SK-N-SH (cell line): Measurements from ENCODE around the gene GNAI1. TPM values are rescaled to one million over a fixed set of nuclear protein-coding genes. Genes with fewer than 3 reads are reported as not detected.
A peak's percentile ranks its signal among the peaks of the same experiment; 100 is the strongest.

Source experiments
- CTCF ChIA-PET: fragments of 300-600, 350-600 bp; formaldehyde crosslinking; extraction: SDS; loops from one replicate; lab custom pipeline; 2021; lab: Yijun Ruan, JAX
- POLR2A ChIA-PET: fragments of 350-600 bp; sonication (Branson Sonifier 250); formaldehyde crosslinking; extraction: SDS; loops from one replicate; lab custom pipeline; 2020; ENCODE audit warnings: antibody characterized with exemption, inconsistent platforms; lab: Yijun Ruan, JAX
- DNase-seq: peaks from one replicate; pipeline ENCODE4 v3.0.0; 2012
- H2AFZ ChIP-seq: fragments of 200-600 bp; sonication (generic); 2 replicates; pipeline ENCODE4 v1.8.1; 2016; ENCODE audit warnings: antibody characterized with exemption, mild to moderate bottlenecking, low read depth
- H3F3A ChIP-seq: fragments of 200-600 bp; sonication (generic); replicated peaks from 2 replicates; pipeline ENCODE3; 2016; ENCODE audit warnings: antibody characterized with exemption, mild to moderate bottlenecking; ENCODE audit not compliant: insufficient read depth
- H3K27ac ChIP-seq, 2 experiments: fragments of 200-500 bp in 1 of 2; fragments of 200-600 bp in 1 of 2; sonication (Bioruptor generic) in 1 of 2; sonication (generic), shearing (Covaris generic) in 1 of 2; 2 replicates each; pipeline versions ENCODE4 v1.5.1 to v1.6.1; 2014 to 2016; ENCODE audit warnings: low read depth in 2 of 2, inconsistent platforms in 1 of 2, low read length in 1 of 2, mild to moderate bottlenecking in 1 of 2, mixed read lengths in 1 of 2
- H3K27me3 ChIP-seq: fragments of 200-600 bp; sonication (generic), shearing (Covaris generic); 2 replicates; pipeline ENCODE4 v1.6.1; 2016; ENCODE audit warnings: mixed run types; ENCODE audit not compliant: insufficient read depth
- H3K36me3 ChIP-seq, 2 experiments: fragments of 200-500 bp in 1 of 2; fragments of 200-600 bp in 1 of 2; sonication (Bioruptor generic) in 1 of 2; sonication (generic) in 1 of 2; replicated peaks in 1 of 2; 2 replicates each; pipeline versions ENCODE3 to v1.5.1; 2014 to 2016; ENCODE audit warnings: low read length in 1 of 2, mild to moderate bottlenecking in 1 of 2; ENCODE audit not compliant: insufficient read depth in 2 of 2, control insufficient read depth in 1 of 2
- H3K4me1 ChIP-seq, 2 experiments: fragments of 200-500 bp in 1 of 2; fragments of 200-600 bp in 1 of 2; sonication (Bioruptor generic) in 1 of 2; sonication (generic), shearing (Covaris generic) in 1 of 2; 2 replicates each; pipeline versions ENCODE4 v1.5.1 to v1.6.1; 2014 to 2016; ENCODE audit warnings: low read depth in 1 of 2, low read length in 1 of 2, mixed run types in 1 of 2; ENCODE audit not compliant: insufficient read depth in 2 of 2, control insufficient read depth in 1 of 2
- H3K4me2 ChIP-seq: fragments of 200-600 bp; sonication (generic), shearing (Covaris generic); 2 replicates; pipeline ENCODE4 v1.6.1; 2017; ENCODE audit warnings: mixed run types
- H3K4me3 ChIP-seq, 2 experiments: fragments of 200-500 bp in 1 of 2; fragments of 200-600 bp in 1 of 2; sonication (Bioruptor generic) in 1 of 2; sonication (generic), shearing (Covaris generic) in 1 of 2; 2 replicates each; pipeline versions ENCODE4 v1.5.1 to v1.8.1; 2014 to 2016; ENCODE audit warnings: low read depth in 2 of 2, inconsistent platforms in 1 of 2, low read length in 1 of 2, mild to moderate bottlenecking in 1 of 2, mixed read lengths in 1 of 2, moderate library complexity in 1 of 2
- H3K79me2 ChIP-seq: fragments of 200-600 bp; sonication (generic); 2 replicates; pipeline ENCODE4 v1.8.1; 2017; ENCODE audit warnings: mild to moderate bottlenecking; ENCODE audit not compliant: insufficient read depth
- H3K9ac ChIP-seq: fragments of 200-600 bp; sonication (generic); 2 replicates; pipeline ENCODE4 v1.6.1; 2017; ENCODE audit warnings: mixed run types
- H3K9me2 ChIP-seq: fragments of 200-600 bp; sonication (generic); 2 replicates; pipeline ENCODE4 v1.6.1; 2017; ENCODE audit warnings: mixed run types
- H3K9me3 ChIP-seq: fragments of 200-600 bp; sonication (generic); 2 replicates; pipeline ENCODE4 v1.6.1; 2017; ENCODE audit warnings: mixed run types, mild to moderate bottlenecking, moderate library complexity
- H4K20me1 ChIP-seq: fragments of 200-600 bp; sonication (generic); 2 replicates; pipeline ENCODE4 v1.6.1; 2017; ENCODE audit warnings: mild to moderate bottlenecking, mixed run types; ENCODE audit not compliant: insufficient read depth
- CHD2 ChIP-seq: fragments of 150-350 bp; IDR thresholded peaks from 2 replicates; pipeline ENCODE4 v1.6.1; 2018; ENCODE audit warnings: low read length; ENCODE audit not compliant: partially characterized antibody
- EP300 ChIP-seq, 2 experiments: IDR thresholded peaks; 2 replicates each; pipeline versions ENCODE4 v1.4.0 to v1.6.1; 2012; ENCODE audit warnings: borderline replicate concordance in 1 of 2, low read depth in 1 of 2, low read length in 1 of 2
- FOXJ3 ChIP-seq: sonication (generic); formaldehyde crosslinking; IDR thresholded peaks from 2 replicates; pipeline ENCODE4 v1.5.1; 2020; ENCODE audit warnings: mild to moderate bottlenecking, missing genetic modification reagents
- FOXM1 ChIP-seq: IDR thresholded peaks from 2 replicates; pipeline ENCODE4 v1.4.0; 2012; ENCODE audit warnings: low read depth, mild to moderate bottlenecking
- GABPA ChIP-seq: IDR thresholded peaks from 2 replicates; pipeline ENCODE4 v1.4.0; 2012; ENCODE audit warnings: low read depth, mild to moderate bottlenecking
- GATA2 ChIP-seq: sonication (generic); formaldehyde crosslinking; IDR thresholded peaks from 2 replicates; pipeline ENCODE4 v1.5.0; 2020; ENCODE audit warnings: mild to moderate bottlenecking, missing genetic modification reagents
- JUND ChIP-seq: IDR thresholded peaks from 2 replicates; pipeline ENCODE4 v1.4.0; 2012
- MEF2A ChIP-seq: IDR thresholded peaks from 2 replicates; pipeline ENCODE4 v1.4.0; 2012; ENCODE audit warnings: low read depth, borderline replicate concordance
- NFIC ChIP-seq: IDR thresholded peaks from 2 replicates; pipeline ENCODE4 v1.4.0; 2012; ENCODE audit warnings: borderline replicate concordance
- NRF1 ChIP-seq: IDR thresholded peaks from 2 replicates; pipeline ENCODE4 v1.6.1; 2012; ENCODE audit warnings: low read depth, mild to moderate bottlenecking, low read length
- RFX5 ChIP-seq: IDR thresholded peaks from 2 replicates; pipeline ENCODE4 v1.6.1; 2012; ENCODE audit warnings: mild to moderate bottlenecking, improper control_type of control experiment, low read length
- SMC3 ChIP-seq: IDR thresholded peaks from 2 replicates; pipeline ENCODE4 v1.6.1; 2012; ENCODE audit warnings: low read depth, low read length, improper control_type of control experiment
- TAF1 ChIP-seq: IDR thresholded peaks from 2 replicates; pipeline ENCODE4 v1.6.1; 2012; ENCODE audit warnings: low read depth, mild to moderate bottlenecking, low read length, moderate library complexity, borderline replicate concordance
- TCF12 ChIP-seq: IDR thresholded peaks from 2 replicates; pipeline ENCODE4 v1.4.0; 2012
- TEAD4 ChIP-seq: IDR thresholded peaks from 2 replicates; pipeline ENCODE4 v1.4.0; 2012; ENCODE audit warnings: mild to moderate bottlenecking, borderline replicate concordance; ENCODE audit not compliant: insufficient read depth
- YY1 ChIP-seq: IDR thresholded peaks from 2 replicates; pipeline ENCODE4 v1.4.0; 2012; ENCODE audit warnings: low read depth, mild to moderate bottlenecking
- WGBS: methylation state at CpG from one replicate; pipeline ENCODE4 v1.1.6; 2017; ENCODE audit warnings: low lambda C conversion rate; 5-methylcytosine and 5-hydroxymethylcytosine counted together
- polyA plus RNA-seq, 3 experiments: library from polyadenylated mRNA; depleted of rRNA; stranded (reverse); fragments of >200 nt; gene quantifications; 2 replicates each; pipeline ENCODE4 v1.2.3, GENCODE V29; 2012
- TF ChIP-seq, protein P1 (sequence below): IDR thresholded peaks from 2 replicates; pipeline ENCODE4 v1.4.0; 2012; ENCODE audit warnings: low read depth, borderline replicate concordance
- TF ChIP-seq, protein P2 (sequence below): IDR thresholded peaks from 2 replicates; pipeline ENCODE4 v1.4.0; 2012; ENCODE audit warnings: low read depth
- TF ChIP-seq, protein P3 (sequence below): fragments of 150-350 bp; IDR thresholded peaks from 2 replicates; pipeline ENCODE4 v1.6.1; 2017; ENCODE audit warnings: antibody characterized with exemption, low read length, low read depth, borderline replicate concordance
- TF ChIP-seq, protein P4 (sequence below): IDR thresholded peaks from 2 replicates; pipeline ENCODE4 v1.4.0; 2012; ENCODE audit warnings: low read depth, borderline replicate concordance

GNAI1 gene
- polyA plus RNA-seq, 1 of the 3 experiments (the other 2 are of a cell fraction) = 69.1 TPM

- DNase-seq = no peak
- Histone ChIP-seq H3F3A (peaks cover 28% of the 10 kb centered on the region), H3K27ac (no peak overlapping the region), H3K4me1 (peaks cover 35 to 48% of the 10 kb centered on the region in 2 experiments), H3K79me2 (peaks cover 100% of the 10 kb centered on the region), H3K4me2 (no peak overlapping the region), H2AFZ (no peak overlapping the region), H3K36me3 (no peaks in the 10 kb centered on the region), H3K4me3 (no peak overlapping the region), H4K20me1 (peaks cover 97% of the 10 kb centered on the region), H3K9me3 (no peaks in the 10 kb centered on the region), H3K9me2 (no peaks in the 10 kb centered on the region), H3K9ac (no peak overlapping the region), H3K27me3 (no peaks in the 10 kb centered on the region)
- 82% methylated on average over 1 of the region's 1 CpG for WGBS
- CTCF ChIA-PET = interaction anchor here (1.0 to 3.8 kb wide), 4 partner anchors 8 to 250 kb away, joined by 3 to 32 read pairs (median 9); partner anchors contain the start of gene GNAI1
- TF ChIP-seq MEF2A (no peak), FOXM1 (no peak), TAF1 (no peak), EP300 (IDR thresholded peaks at IDR 0.05; ENCODE audit: borderline replicate concordance in 1 of 2, low read depth in 1 of 2, low read length in 1 of 2) (no peak)
- TF ChIP-seq, protein P1, sequence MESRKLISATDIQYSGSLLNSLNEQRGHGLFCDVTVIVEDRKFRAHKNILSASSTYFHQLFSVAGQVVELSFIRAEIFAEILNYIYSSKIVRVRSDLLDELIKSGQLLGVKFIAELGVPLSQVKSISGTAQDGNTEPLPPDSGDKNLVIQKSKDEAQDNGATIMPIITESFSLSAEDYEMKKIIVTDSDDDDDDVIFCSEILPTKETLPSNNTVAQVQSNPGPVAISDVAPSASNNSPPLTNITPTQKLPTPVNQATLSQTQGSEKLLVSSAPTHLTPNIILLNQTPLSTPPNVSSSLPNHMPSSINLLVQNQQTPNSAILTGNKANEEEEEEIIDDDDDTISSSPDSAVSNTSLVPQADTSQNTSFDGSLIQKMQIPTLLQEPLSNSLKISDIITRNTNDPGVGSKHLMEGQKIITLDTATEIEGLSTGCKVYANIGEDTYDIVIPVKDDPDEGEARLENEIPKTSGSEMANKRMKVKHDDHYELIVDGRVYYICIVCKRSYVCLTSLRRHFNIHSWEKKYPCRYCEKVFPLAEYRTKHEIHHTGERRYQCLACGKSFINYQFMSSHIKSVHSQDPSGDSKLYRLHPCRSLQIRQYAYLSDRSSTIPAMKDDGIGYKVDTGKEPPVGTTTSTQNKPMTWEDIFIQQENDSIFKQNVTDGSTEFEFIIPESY = no peak
- POLR2A ChIA-PET = no interaction called here
These were observed 8.4 kb downstream of the GNAI1 start for GRCh38 chr7:80142853-80143580.

- H3K4me3 ChIP-seq = peak overlapping the region; percentile 15; a peak in 3 of 4 replicates
- no peak for DNase-seq
- H3K27ac ChIP-seq = peak overlapping the region; percentile 84 to 89
- peak overlapping the region; percentile 63; the same call in 1 of the 2 replicates for H3K9ac ChIP-seq
- CTCF ChIA-PET = interaction anchor here (0.9 to 3.8 kb wide), 4 partner anchors 10 to 246 kb away, joined by 3 to 32 read pairs (median 5); partner anchors contain the start of gene GNAI1
- WGBS = 17% methylated on average over 3 of the region's 3 CpGs
- H4K20me1 ChIP-seq = peaks cover 86% of the 10 kb centered on the region
- no peak overlapping the region for H2AFZ ChIP-seq
- peak overlapping the region; percentile 66 for H3K4me2 ChIP-seq
- peaks cover 36 to 53% of the 10 kb centered on the region in 2 experiments for H3K4me1 ChIP-seq
- no peaks in the 10 kb centered on the region for H3K27me3 ChIP-seq
- H3K36me3 ChIP-seq = no peaks in the 10 kb centered on the region
- no peaks in the 10 kb centered on the region for H3K9me3 ChIP-seq
- H3K9me2 ChIP-seq = no peaks in the 10 kb centered on the region
- POLR2A ChIA-PET = no interaction called here
- H3K79me2 ChIP-seq = peaks cover 100% of the 10 kb centered on the region
- peaks cover 38% of the 10 kb centered on the region for H3F3A ChIP-seq
- TF ChIP-seq, protein P2, sequence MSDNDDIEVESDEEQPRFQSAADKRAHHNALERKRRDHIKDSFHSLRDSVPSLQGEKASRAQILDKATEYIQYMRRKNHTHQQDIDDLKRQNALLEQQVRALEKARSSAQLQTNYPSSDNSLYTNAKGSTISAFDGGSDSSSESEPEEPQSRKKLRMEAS = no peak
- no peak for TF ChIP-seq FOXM1
- no peak for TF ChIP-seq EP300 (IDR thresholded peaks at IDR 0.05; ENCODE audit: borderline replicate concordance in 1 of 2, low read depth in 1 of 2, low read length in 1 of 2)
- TF ChIP-seq MEF2A = no peak
- TF ChIP-seq NFIC = no peak
- TF ChIP-seq FOXJ3 (CRISPR knock-in tag) = no peak
- TF ChIP-seq, protein P3, sequence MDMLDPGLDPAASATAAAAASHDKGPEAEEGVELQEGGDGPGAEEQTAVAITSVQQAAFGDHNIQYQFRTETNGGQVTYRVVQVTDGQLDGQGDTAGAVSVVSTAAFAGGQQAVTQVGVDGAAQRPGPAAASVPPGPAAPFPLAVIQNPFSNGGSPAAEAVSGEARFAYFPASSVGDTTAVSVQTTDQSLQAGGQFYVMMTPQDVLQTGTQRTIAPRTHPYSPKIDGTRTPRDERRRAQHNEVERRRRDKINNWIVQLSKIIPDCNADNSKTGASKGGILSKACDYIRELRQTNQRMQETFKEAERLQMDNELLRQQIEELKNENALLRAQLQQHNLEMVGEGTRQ = no peak
- TF ChIP-seq SMC3 = no peak
- no peak for TF ChIP-seq NRF1
- TF ChIP-seq JUND = no peak
- peak; percentile 66 for TF ChIP-seq TCF12
- TF ChIP-seq TEAD4 = peak; percentile 49; the same call in 1 of the 2 replicates
- TF ChIP-seq, protein P4, sequence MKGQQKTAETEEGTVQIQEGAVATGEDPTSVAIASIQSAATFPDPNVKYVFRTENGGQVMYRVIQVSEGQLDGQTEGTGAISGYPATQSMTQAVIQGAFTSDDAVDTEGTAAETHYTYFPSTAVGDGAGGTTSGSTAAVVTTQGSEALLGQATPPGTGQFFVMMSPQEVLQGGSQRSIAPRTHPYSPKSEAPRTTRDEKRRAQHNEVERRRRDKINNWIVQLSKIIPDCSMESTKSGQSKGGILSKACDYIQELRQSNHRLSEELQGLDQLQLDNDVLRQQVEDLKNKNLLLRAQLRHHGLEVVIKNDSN = no peak
- no peak for TF ChIP-seq YY1
- TF ChIP-seq RFX5 = no peak
- TF ChIP-seq, protein P1 = no peak
- TF ChIP-seq GATA2 (CRISPR knock-in tag) = peak; percentile 28; the same call in 1 of the 2 replicates
- no peak for TF ChIP-seq CHD2
- no peak for TF ChIP-seq GABPA
These were observed 11.3 kb downstream of the GNAI1 start for GRCh38 chr7:80145780-80146422.
